Adrenal gland (tissue), 12 donors: ENCODE data around the gene MAST2. TPM values are rescaled to one million over a fixed set of nuclear protein-coding genes. Genes with fewer than 3 reads are reported as not detected.

Experiments used
- DNase-seq, 7 donors: peaks; one replicate each; pipeline ENCODE4 v3.0.0-alpha.2; 2019 to 2020
- H3K27ac ChIP-seq, 5 donors: fragments of 200-600 bp; sonication (generic) in 4 of 5; 1 replicate in 3 of 5; 2 replicates in 2 of 5; pipeline versions ENCODE4 v1.5.1 to v1.8.0; 2016 to 2020; ENCODE audit warnings: mild to moderate bottlenecking in 1 of 5
- H3K27me3 ChIP-seq: fragments of 200-600 bp; 2 replicates; pipeline ENCODE4 v1.8.0; 2021
- H3K36me3 ChIP-seq, 2 donors: fragments of 200-600 bp; replicated peaks in 1 of 2; 1 replicate in 1 of 2; 2 replicates in 1 of 2; pipeline versions ENCODE4 v1.5.1 to v1.8.0; 2018 to 2022
- H3K4me1 ChIP-seq, 2 donors: fragments of 200-600 bp; replicated peaks in 1 of 2; 1 replicate in 1 of 2; 2 replicates in 1 of 2; pipeline versions ENCODE4 v1.5.1 to v1.8.0; 2018 to 2021
- H3K4me3 ChIP-seq, 4 donors: fragments of 200-600 bp; sonication (generic) in 3 of 4; one replicate each; pipeline ENCODE4 v1.5.1; 2016 to 2018
- H3K9me3 ChIP-seq, 3 donors: fragments of 200-600 bp; sonication (generic) in 1 of 3; replicated peaks in 1 of 3; 1 replicate in 2 of 3; 2 replicates in 1 of 3; pipeline versions ENCODE4 v1.5.1 to v1.8.0; 2016 to 2021
- POLR2A ChIP-seq, 2 donors: fragments of 450-650 bp; IDR thresholded peaks; one replicate each; pipeline ENCODE4 v1.6.1; 2017; ENCODE audit warnings: antibody characterized with exemption in 2 of 2, mild to moderate bottlenecking in 2 of 2, moderate library complexity in 1 of 2
- WGBS, 4 donors: extraction: QIAGEN DNeasy Blood & Tissue Kit in 2 of 4; methylation state at CpG; one replicate each; pipeline versions ENCODE4 v1.1.5 to v1.1.7; 2013 to 2017; 5-methylcytosine and 5-hydroxymethylcytosine counted together
- intact Hi-C, 2 donors: fragments of 100-400 bp; cut with DNase I; formaldehyde crosslinking; loops; one replicate each; pipeline versions ENCODE4 v1.14.1 to v1.15.0; 2022 to 2023
- polyA plus RNA-seq, 3 donors: library from polyadenylated mRNA; stranded (reverse); fragments of 200-250 nt in 2 of 3; fragments of 350-450 nt in 1 of 3; fragmentation: Illumina TruSeq in 1 of 3; extraction: RNeasy Lipid Tissue Mini Kit (QIAGEN cat#74804) in 1 of 3; gene quantifications; one replicate each; pipeline ENCODE4 v1.2.3, GENCODE V29; 2013 to 2014
- total RNA-seq, 9 donors: library from RNA; depleted of rRNA in 4 of 9; stranded (reverse); fragments of >200 nt in 4 of 9; fragments of 120-200 nt in 1 of 9; fragmentation: NEBNext Ultra II Directional in 1 of 9; extraction: Animal tissue kit (Norgen Biotek cat#: 25700) in 1 of 9; gene quantifications; one replicate each; pipeline versions ENCODE4 v1.1.0 to v1.2.4, GENCODE V29; 2013 to 2023
- TF ChIP-seq, protein P1 (sequence below), 6 experiments: fragments of 450-650 bp in 4 of 6; fragments of 200-600 bp in 2 of 6; sonication (generic) in 1 of 6; IDR thresholded peaks; 1 replicate in 5 of 6; 2 replicates in 1 of 6; pipeline versions ENCODE4 v1.5.1 to v1.8.0; 2016 to 2021; ENCODE audit warnings: antibody characterized with exemption in 6 of 6, mild to moderate bottlenecking in 2 of 6, moderate library complexity in 1 of 6
- donor health status: healthy with polysubstance abuse.
- donor health status: Bipolar disorder and iron deficiency.
- donor health status: DM: yes; HTN: yes; CAD: no.
- donor health status: DM: no; HTN: no; CAD: no.
- donor health status: DM: no; HTN: no; CAD: no.
- donor health status: DM: yes; HTN: yes; CAD: no.

MAST2 gene
- total and polyA plus RNA-seq, 12 donors: 18.1 to 38.5 (median 23.5) TPM

DNA sequence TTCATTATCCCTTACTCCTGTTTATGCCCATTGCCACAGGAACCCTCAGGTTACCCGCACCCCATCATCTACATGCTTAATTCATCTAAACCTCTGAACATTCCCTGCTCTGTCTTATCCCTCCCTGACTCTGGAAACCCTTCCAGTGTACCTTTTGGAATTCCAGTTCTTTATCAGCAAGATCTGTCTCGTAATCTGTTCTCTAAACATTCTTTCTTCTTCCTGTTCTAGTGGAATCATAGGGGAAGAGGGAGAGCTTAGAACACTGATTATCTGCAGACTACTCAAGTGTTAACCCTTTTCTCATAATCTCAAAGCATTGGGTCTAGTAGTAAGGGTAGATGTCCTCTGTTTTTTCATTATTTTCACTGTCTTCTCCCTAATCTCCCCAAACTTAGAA lies 169.2 kb downstream of the MAST2 start:
- 92 to 98% (median 95%) methylated on average over 2 of the region's 2 CpGs for WGBS, 4 donors
- TF ChIP-seq, protein P1, sequence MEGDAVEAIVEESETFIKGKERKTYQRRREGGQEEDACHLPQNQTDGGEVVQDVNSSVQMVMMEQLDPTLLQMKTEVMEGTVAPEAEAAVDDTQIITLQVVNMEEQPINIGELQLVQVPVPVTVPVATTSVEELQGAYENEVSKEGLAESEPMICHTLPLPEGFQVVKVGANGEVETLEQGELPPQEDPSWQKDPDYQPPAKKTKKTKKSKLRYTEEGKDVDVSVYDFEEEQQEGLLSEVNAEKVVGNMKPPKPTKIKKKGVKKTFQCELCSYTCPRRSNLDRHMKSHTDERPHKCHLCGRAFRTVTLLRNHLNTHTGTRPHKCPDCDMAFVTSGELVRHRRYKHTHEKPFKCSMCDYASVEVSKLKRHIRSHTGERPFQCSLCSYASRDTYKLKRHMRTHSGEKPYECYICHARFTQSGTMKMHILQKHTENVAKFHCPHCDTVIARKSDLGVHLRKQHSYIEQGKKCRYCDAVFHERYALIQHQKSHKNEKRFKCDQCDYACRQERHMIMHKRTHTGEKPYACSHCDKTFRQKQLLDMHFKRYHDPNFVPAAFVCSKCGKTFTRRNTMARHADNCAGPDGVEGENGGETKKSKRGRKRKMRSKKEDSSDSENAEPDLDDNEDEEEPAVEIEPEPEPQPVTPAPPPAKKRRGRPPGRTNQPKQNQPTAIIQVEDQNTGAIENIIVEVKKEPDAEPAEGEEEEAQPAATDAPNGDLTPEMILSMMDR (IDR thresholded peaks at IDR 0.05): no peak
- TF ChIP-seq POLR2A (IDR thresholded peaks at IDR 0.05): no peak

DNA sequence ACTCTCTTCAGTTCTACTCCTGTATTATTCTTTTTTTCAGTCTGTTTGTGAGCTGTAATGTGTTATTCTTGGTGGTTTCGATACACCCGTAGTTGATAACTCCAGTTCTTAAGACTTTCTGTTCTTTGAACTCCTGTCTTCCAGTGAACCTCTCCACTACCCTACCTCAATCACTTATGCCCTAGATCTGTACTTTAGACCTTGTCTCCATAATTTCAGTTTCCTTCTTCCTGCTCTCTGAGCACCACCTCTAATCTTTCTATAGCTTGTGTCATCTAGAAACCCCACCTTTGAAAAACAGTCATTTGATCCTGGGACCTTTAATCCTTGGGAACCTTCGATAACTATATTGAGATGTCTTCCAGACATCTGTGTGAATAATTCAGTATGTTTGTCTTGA lies 169.7 kb downstream of the MAST2 start:
- intact Hi-C loops: no loop called here
- WGBS, 4 donors: 96 to 98% (median 98%) methylated on average over 3 of the region's 3 CpGs
- Histone ChIP-seq H3K36me3 (no peaks in the 10 kb centered on the region), H3K27ac (no peak overlapping the region), H3K4me1 (peaks cover 9 to 13% of the 10 kb centered on the region in 2 donors), H3K4me3 (no peak overlapping the region), H3K9me3 (no peaks in the 10 kb centered on the region), H3K27me3 (no peaks in the 10 kb centered on the region)
- no peak for DNase-seq
- TF ChIP-seq POLR2A (IDR thresholded peaks at IDR 0.05): no peak
- TF ChIP-seq, protein P1 (IDR thresholded peaks at IDR 0.05): no peak

More for the DNA sequence above, 169.2 kb downstream of the MAST2 start:
- Histone ChIP-seq H3K36me3 (no peaks in the 10 kb centered on the region), H3K27me3 (no peaks in the 10 kb centered on the region), H3K9me3 (no peaks in the 10 kb centered on the region), H3K4me1 (peaks cover 9 to 13% of the 10 kb centered on the region in 2 donors), H3K4me3 (no peak overlapping the region), H3K27ac (no peak overlapping the region)
- DNase-seq: no peak
- intact Hi-C loops: no loop called here

- no peak for DNase-seq
- no peak overlapping the region for H3K27ac ChIP-seq
- no peaks in the 10 kb centered on the region for H3K9me3 ChIP-seq
- TF ChIP-seq, protein P1 (IDR thresholded peaks at IDR 0.05): no peak
- TF ChIP-seq POLR2A (IDR thresholded peaks at IDR 0.05): no peak
- 93 to 100% (median 100%) methylated on average over 1 of the region's 1 CpG for WGBS, 4 donors
- H3K4me1 ChIP-seq: peaks cover 1 to 12% of the 10 kb centered on the region in 2 donors
- no peaks in the 10 kb centered on the region for H3K36me3 ChIP-seq
- intact Hi-C loops: no loop called here
- H3K4me3 ChIP-seq: no peak overlapping the region
- no peaks in the 10 kb centered on the region for H3K27me3 ChIP-seq
These were observed 171.3 kb downstream of the MAST2 start for GRCh38 chr1:45974541-45975269.

- Histone ChIP-seq H3K27me3 (no peaks in the 10 kb centered on the region), H3K36me3 (no peaks in the 10 kb centered on the region), H3K4me1 (peaks cover 0 to 7% of the 10 kb centered on the region in 2 donors), H3K9me3 (no peaks in the 10 kb centered on the region), H3K27ac (no peak overlapping the region), H3K4me3 (no peak overlapping the region)
- no peak for DNase-seq
- no peak for TF ChIP-seq POLR2A (IDR thresholded peaks at IDR 0.05)
- 89 to 94% (median 90%) methylated on average over 3 of the region's 3 CpGs for WGBS, 4 donors
- intact Hi-C loops: no loop called here
These were observed 173.2 kb downstream of the MAST2 start for GRCh38 chr1:45976623-45977022.
